Measurements from ENCODE around the gene NBEAL2.

DNA sequence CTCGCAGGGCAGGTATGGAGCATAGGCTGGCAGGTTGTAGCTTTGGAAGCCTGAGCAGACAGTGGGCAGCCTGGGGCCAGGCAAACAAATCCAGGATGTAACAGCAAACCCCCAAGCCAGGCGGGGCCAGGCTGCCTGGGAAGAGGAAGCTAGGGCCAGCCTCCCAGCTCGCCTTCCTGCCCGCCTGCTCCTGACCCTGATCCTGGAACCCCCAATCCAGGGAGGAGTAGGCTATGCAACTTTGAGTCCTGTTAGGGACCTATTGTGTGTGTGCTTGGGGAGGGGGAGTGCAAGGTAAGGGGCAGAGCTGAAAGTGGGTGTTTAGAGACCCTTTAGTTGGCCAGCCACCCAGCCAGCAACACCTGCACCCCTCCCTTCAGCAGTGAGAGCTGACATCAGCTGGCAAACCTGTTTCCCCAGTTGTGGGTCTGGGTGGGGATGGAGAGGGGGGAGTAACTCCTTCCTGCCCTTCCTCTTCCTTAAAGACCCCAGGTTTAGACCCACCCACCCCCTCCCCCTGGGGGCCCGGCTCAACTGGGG is 2.5 kb downstream of the NBEAL2 start:
- TF ChIP-seq, protein P1, sequence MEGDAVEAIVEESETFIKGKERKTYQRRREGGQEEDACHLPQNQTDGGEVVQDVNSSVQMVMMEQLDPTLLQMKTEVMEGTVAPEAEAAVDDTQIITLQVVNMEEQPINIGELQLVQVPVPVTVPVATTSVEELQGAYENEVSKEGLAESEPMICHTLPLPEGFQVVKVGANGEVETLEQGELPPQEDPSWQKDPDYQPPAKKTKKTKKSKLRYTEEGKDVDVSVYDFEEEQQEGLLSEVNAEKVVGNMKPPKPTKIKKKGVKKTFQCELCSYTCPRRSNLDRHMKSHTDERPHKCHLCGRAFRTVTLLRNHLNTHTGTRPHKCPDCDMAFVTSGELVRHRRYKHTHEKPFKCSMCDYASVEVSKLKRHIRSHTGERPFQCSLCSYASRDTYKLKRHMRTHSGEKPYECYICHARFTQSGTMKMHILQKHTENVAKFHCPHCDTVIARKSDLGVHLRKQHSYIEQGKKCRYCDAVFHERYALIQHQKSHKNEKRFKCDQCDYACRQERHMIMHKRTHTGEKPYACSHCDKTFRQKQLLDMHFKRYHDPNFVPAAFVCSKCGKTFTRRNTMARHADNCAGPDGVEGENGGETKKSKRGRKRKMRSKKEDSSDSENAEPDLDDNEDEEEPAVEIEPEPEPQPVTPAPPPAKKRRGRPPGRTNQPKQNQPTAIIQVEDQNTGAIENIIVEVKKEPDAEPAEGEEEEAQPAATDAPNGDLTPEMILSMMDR (IDR thresholded peaks at IDR 0.05; ENCODE audit: poor library complexity, severe bottlenecking) = no peak
- TF ChIP-seq EZH2 (IDR thresholded peaks at IDR 0.05; ENCODE audit: borderline replicate concordance, insufficient read depth, low read length, poor library complexity, severe bottlenecking) (no peak), MXI1 (conservative IDR thresholded peaks at IDR 0.05; ENCODE audit: poor library complexity, severe bottlenecking) (no peak), POLR2AphosphoS5 (IDR thresholded peaks at IDR 0.05) (no peak), EP300 (conservative IDR thresholded peaks at IDR 0.05; ENCODE audit: poor library complexity, severe bottlenecking) (no peak)

Measured in neural cell (in vitro differentiated cells).